ENCODE measurements around the gene TMEM38B. TPM values are rescaled to one million over a fixed set of nuclear protein-coding genes. Genes with fewer than 3 reads are reported as not detected.

TMEM38B gene
- polyA plus RNA-seq, 3 donors = 4.5 to 14.8 (median 12.2) TPM

GRCh38 chr9:105672711-105673234, 21.6 kb upstream of the TMEM38B start:
- H3K9ac ChIP-seq (ENCODE audit: insufficient read depth, low read length, poor library complexity, severe bottlenecking) = no peak overlapping the region
- no peak for TF ChIP-seq CTCF (IDR thresholded peaks at IDR 0.05)
- H3K4me3 ChIP-seq (replicated peaks in 1 of 3; ENCODE audit: low read depth in 2 of 3, low read length in 3 of 3) = no peak overlapping the region
- Mint-ChIP-seq H3K9me3 (peaks cover 0 to 3% (median 0%) of the 10 kb centered on the region in 7 donors), H3K27me3 (ENCODE audit: low read depth in 3 of 3) (peaks cover 0 to 2% (median 0%) of the 10 kb centered on the region in 3 donors), H3K27ac (peak overlapping the region in 1 of 7 donors; percentile 21), H3K4me3 (no peak overlapping the region), H3K4me1 (peaks cover 20% of the 10 kb centered on the region), H3K36me3 (no peaks in the 10 kb centered on the region)
- peak; percentile 3 to 25 (median 10) for DNase-seq
- H4K20me1 ChIP-seq (ENCODE audit: insufficient read depth, low read length) = no peaks in the 10 kb centered on the region
- peak overlapping the region; percentile 15 for H3K4me2 ChIP-seq (replicated peaks; ENCODE audit: extremely low read depth, low read length, poor library complexity, severe bottlenecking)
- H3K79me2 ChIP-seq (ENCODE audit: insufficient read depth, low read length) = no peaks in the 10 kb centered on the region
- intact Hi-C loops (cut with micrococcal nuclease) = no loop called here
- no peak overlapping the region for H3K27ac ChIP-seq (ENCODE audit: low read depth in 1 of 2, low read length in 2 of 2)
- 0% methylated on average over 2 of the region's 3 CpGs for WGBS (ENCODE audit: insufficient coverage)
- H3K4me1 ChIP-seq (ENCODE audit: control insufficient read depth in 1 of 2, insufficient read depth in 2 of 2, low read length in 2 of 2) = peaks cover 7% of the 10 kb centered on the region in 2 donors
- no peaks in the 10 kb centered on the region for H3K9me3 ChIP-seq (replicated peaks in 1 of 2; ENCODE audit: control insufficient read depth in 1 of 2, insufficient read depth in 1 of 2, low read length in 2 of 2)
- H2AFZ ChIP-seq (ENCODE audit: insufficient read depth, low read depth, low read length, poor library complexity, severe bottlenecking) = no peak overlapping the region
- H3K27me3 ChIP-seq (ENCODE audit: control insufficient read depth in 2 of 2, insufficient read depth in 2 of 2, low read length in 2 of 2) = no peaks in the 10 kb centered on the region
- no peaks in the 10 kb centered on the region for H3K36me3 ChIP-seq (replicated peaks in 1 of 2; ENCODE audit: control insufficient read depth in 1 of 2, insufficient read depth in 2 of 2, low read length in 2 of 2)

- Histone ChIP-seq H3K4me3 (replicated peaks in 1 of 3; ENCODE audit: low read depth in 2 of 3, low read length in 3 of 3) (no peak overlapping the region), H3K4me1 (ENCODE audit: control insufficient read depth in 1 of 2, insufficient read depth in 2 of 2, low read length in 2 of 2) (peaks cover 7% of the 10 kb centered on the region in 2 donors), H4K20me1 (ENCODE audit: insufficient read depth, low read length) (no peaks in the 10 kb centered on the region), H3K27ac (ENCODE audit: low read depth in 1 of 2, low read length in 2 of 2) (no peak overlapping the region), H3K9me3 (replicated peaks in 1 of 2; ENCODE audit: control insufficient read depth in 1 of 2, insufficient read depth in 1 of 2, low read length in 2 of 2) (no peaks in the 10 kb centered on the region), H3K9ac (ENCODE audit: insufficient read depth, low read length, poor library complexity, severe bottlenecking) (no peak overlapping the region), H3K27me3 (ENCODE audit: control insufficient read depth in 2 of 2, insufficient read depth in 2 of 2, low read length in 2 of 2) (no peaks in the 10 kb centered on the region), H2AFZ (ENCODE audit: insufficient read depth, low read depth, low read length, poor library complexity, severe bottlenecking) (peak overlapping the region; percentile 26), H3K79me2 (ENCODE audit: insufficient read depth, low read length) (no peaks in the 10 kb centered on the region), H3K36me3 (replicated peaks in 1 of 2; ENCODE audit: control insufficient read depth in 1 of 2, insufficient read depth in 2 of 2, low read length in 2 of 2) (no peaks in the 10 kb centered on the region), H3K4me2 (replicated peaks; ENCODE audit: extremely low read depth, low read length, poor library complexity, severe bottlenecking) (no peak overlapping the region)
- no peak for DNase-seq
- intact Hi-C loops (cut with micrococcal nuclease) = no loop called here
- Mint-ChIP-seq H3K27me3 (ENCODE audit: low read depth in 3 of 3) (peaks cover 0 to 2% (median 0%) of the 10 kb centered on the region in 3 donors), H3K4me3 (no peak overlapping the region), H3K9me3 (peaks cover 0 to 3% (median 0%) of the 10 kb centered on the region in 7 donors), H3K4me1 (peaks cover 20% of the 10 kb centered on the region), H3K36me3 (no peaks in the 10 kb centered on the region), H3K27ac (peak overlapping the region in 1 of 7 donors; percentile 5)
- no CpG with 5 or more reads among the region's 3 CpGs for WGBS (ENCODE audit: insufficient coverage)
- TF ChIP-seq CTCF (IDR thresholded peaks at IDR 0.05) = no peak
Measured at GRCh38 chr9:105673850-105674387, 20.4 kb upstream of the TMEM38B start.
